ENCODE results near the gene ZDHHC8.

- no peak for TF ChIP-seq CTCF (IDR thresholded peaks at IDR 0.05; ENCODE audit: low read length)
- TF ChIP-seq EZH2 (IDR thresholded peaks at IDR 0.05; ENCODE audit: borderline replicate concordance, low read length): no peak
Measured at GRCh38 chr22:20113551-20114310, 17.9 kb upstream of the ZDHHC8 start.
